NB4 (cell line): ENCODE measurements around the gene DNAJC21.

Source experiments
- MYC ChIP-seq: IDR thresholded peaks from 2 replicates; pipeline ENCODE4 v1.6.1; 2011; ENCODE audit warnings: low read depth, low read length
- POLR2A ChIP-seq: IDR thresholded peaks from 2 replicates; pipeline ENCODE4 v1.6.1; 2011; ENCODE audit warnings: mild to moderate bottlenecking; ENCODE audit not compliant: insufficient read length; ENCODE audit errors: extremely low read depth
- TF ChIP-seq, protein P1 (sequence below): IDR thresholded peaks from one replicate; pipeline ENCODE4 v1.5.1; 2012; ENCODE audit warnings: low read depth, low read length

DNA sequence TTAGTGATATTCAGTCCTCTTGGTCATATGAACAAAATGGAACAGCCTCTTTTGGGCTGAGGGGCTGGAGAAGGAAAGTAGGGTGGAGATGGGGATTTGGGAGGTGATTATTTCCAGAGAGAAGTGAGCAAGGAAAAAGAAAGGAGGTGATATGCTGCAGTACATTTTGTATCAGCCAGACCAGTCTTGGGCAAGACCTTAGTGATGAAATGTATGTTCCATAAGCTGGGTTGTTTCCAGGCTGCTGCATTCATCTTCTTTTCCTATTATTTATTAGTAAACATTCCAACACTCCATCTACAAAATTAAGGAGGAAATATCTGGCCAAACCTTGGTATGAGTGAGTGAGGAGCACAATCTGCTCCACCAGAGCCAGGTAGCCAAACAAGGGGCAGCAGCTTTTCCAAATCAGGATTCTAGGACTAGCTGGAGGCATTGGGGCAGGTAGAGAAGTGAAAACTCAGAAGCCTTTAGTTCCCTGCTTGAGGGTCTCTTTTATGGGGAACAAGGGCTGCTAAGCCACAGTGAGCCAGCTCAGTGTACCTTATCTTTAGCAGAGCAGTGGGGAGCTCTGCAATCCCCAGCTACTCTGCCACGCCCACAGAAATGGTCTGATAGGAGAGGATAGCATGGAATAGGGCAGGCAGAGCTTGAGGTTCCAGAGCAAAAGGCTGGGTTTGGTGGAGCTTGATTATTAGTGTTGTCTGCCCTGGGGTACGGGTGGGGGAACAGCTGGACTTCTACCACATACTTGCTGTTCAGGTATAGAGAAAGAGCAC lies 33.5 kb upstream of the DNAJC21 start:
- TF ChIP-seq, protein P1, sequence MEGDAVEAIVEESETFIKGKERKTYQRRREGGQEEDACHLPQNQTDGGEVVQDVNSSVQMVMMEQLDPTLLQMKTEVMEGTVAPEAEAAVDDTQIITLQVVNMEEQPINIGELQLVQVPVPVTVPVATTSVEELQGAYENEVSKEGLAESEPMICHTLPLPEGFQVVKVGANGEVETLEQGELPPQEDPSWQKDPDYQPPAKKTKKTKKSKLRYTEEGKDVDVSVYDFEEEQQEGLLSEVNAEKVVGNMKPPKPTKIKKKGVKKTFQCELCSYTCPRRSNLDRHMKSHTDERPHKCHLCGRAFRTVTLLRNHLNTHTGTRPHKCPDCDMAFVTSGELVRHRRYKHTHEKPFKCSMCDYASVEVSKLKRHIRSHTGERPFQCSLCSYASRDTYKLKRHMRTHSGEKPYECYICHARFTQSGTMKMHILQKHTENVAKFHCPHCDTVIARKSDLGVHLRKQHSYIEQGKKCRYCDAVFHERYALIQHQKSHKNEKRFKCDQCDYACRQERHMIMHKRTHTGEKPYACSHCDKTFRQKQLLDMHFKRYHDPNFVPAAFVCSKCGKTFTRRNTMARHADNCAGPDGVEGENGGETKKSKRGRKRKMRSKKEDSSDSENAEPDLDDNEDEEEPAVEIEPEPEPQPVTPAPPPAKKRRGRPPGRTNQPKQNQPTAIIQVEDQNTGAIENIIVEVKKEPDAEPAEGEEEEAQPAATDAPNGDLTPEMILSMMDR: no peak
- TF ChIP-seq POLR2A (no peak), MYC (no peak)
